Measurements from ENCODE around the gene TSPAN32. TPM values are rescaled to one million over a fixed set of nuclear protein-coding genes. Genes with fewer than 3 reads are reported as not detected.
"Not testable (repeated sequence)": the region's sequence is repeated elsewhere in the genome, so short reads cannot be mapped to it uniquely, and the experiment has no call there.

TSPAN32 gene
- total RNA-seq, 3 donors from 2014 or later (not counting 1 experiment from before 2014, with no cell fraction given): 268 to 327 (median 299) TPM

DNA sequence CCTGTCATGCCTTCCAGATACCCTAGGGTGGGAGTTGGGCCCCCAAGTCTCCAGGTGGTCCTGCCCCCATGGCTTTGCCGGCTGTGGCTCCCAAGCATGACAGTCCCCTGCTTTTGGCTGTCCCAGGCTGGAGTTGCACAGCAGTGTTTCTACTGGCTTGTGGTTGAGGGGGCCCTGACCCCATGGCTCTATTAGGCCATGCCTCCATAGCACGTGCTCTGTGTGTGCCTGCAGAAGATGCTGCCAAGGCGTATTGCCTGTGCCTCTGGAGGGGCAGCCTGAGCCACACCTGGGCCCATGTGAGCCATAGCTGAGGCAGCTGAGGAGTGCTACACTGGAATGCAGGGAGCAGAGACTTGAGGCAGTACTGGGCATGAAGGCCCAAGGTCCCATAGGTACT lies 49.9 kb downstream of the TSPAN32 start:
- Mint-ChIP-seq H3K36me3 (no peaks in the 10 kb centered on the region), H3K4me1 (no peaks in the 10 kb centered on the region), H3K27ac (no peak overlapping the region), H3K27me3 (ENCODE audit: low read depth in 2 of 2) (peaks cover 0 to 2% of the 10 kb centered on the region in 2 donors), H3K9me3 (no peaks in the 10 kb centered on the region), H3K4me3 (no peak overlapping the region)
- DNase-seq (no peak), ATAC-seq (no peak)
- Histone ChIP-seq H3K27ac (ENCODE audit: low read length) (no peak overlapping the region), H3K27me3 (ENCODE audit: control insufficient read depth, insufficient read depth, low read length) (no peaks in the 10 kb centered on the region), H3K9me3 (ENCODE audit: control insufficient read depth, insufficient read depth, low read length) (peaks cover 9% of the 10 kb centered on the region), H3K36me3 (ENCODE audit: control insufficient read depth, insufficient read depth, low read length) (no peaks in the 10 kb centered on the region), H3K4me1 (ENCODE audit: control insufficient read depth, insufficient read depth, low read length) (no peaks in the 10 kb centered on the region), H3K4me3 (ENCODE audit: low read length) (no peak overlapping the region)
- TF ChIP-seq, protein P1, sequence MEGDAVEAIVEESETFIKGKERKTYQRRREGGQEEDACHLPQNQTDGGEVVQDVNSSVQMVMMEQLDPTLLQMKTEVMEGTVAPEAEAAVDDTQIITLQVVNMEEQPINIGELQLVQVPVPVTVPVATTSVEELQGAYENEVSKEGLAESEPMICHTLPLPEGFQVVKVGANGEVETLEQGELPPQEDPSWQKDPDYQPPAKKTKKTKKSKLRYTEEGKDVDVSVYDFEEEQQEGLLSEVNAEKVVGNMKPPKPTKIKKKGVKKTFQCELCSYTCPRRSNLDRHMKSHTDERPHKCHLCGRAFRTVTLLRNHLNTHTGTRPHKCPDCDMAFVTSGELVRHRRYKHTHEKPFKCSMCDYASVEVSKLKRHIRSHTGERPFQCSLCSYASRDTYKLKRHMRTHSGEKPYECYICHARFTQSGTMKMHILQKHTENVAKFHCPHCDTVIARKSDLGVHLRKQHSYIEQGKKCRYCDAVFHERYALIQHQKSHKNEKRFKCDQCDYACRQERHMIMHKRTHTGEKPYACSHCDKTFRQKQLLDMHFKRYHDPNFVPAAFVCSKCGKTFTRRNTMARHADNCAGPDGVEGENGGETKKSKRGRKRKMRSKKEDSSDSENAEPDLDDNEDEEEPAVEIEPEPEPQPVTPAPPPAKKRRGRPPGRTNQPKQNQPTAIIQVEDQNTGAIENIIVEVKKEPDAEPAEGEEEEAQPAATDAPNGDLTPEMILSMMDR (IDR thresholded peaks at IDR 0.05): no peak
- WGBS (ENCODE audit: insufficient coverage): 76% methylated on average over 3 of the region's 3 CpGs
- intact Hi-C loops (cut with micrococcal nuclease): no loop called here

DNA sequence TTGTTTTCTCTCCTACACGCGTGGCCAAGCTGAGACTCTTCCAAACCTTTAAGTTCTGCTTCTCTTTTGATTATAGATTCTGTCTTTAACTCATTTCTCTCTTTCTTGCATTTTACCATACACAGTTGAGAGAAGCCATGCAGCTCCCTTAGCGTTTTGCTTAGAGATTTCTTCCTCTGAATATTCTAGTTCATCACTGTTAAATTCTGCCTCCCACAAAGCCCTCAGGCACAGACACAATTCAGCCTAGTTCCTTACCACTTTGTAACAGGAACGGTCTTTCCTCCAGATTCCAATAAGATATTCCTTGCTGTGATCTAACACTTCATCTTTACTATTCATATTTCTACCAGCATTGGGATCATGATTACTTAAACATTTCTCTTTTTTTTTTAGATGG lies 50.6 kb downstream of the TSPAN32 start:
- 95% methylated on average over 4 of the region's 4 CpGs for WGBS (ENCODE audit: insufficient coverage)
- H3K4me3 Mint-ChIP-seq: no peak overlapping the region
- H3K36me3 ChIP-seq (ENCODE audit: control insufficient read depth, insufficient read depth, low read length): no peaks in the 10 kb centered on the region
- H3K4me1 ChIP-seq (ENCODE audit: control insufficient read depth, insufficient read depth, low read length): no peaks in the 10 kb centered on the region
- H3K27me3 Mint-ChIP-seq (ENCODE audit: low read depth in 2 of 2): peaks cover 0 to 2% of the 10 kb centered on the region in 2 donors
- TF ChIP-seq, protein P1 (IDR thresholded peaks at IDR 0.05): no peak
- ATAC-seq: no peak
- peaks cover 9% of the 10 kb centered on the region for H3K9me3 ChIP-seq (ENCODE audit: control insufficient read depth, insufficient read depth, low read length)
- H3K9me3 Mint-ChIP-seq: no peaks in the 10 kb centered on the region
- no peaks in the 10 kb centered on the region for H3K4me1 Mint-ChIP-seq
- H3K36me3 Mint-ChIP-seq: no peaks in the 10 kb centered on the region
- H3K4me3 ChIP-seq (ENCODE audit: low read length): no peak overlapping the region
- no peak overlapping the region for H3K27ac ChIP-seq (ENCODE audit: low read length)
- no peak overlapping the region for H3K27ac Mint-ChIP-seq
- no peaks in the 10 kb centered on the region for H3K27me3 ChIP-seq (ENCODE audit: control insufficient read depth, insufficient read depth, low read length)
- DNase-seq: no peak
- intact Hi-C loops (cut with micrococcal nuclease): no loop called here

DNA sequence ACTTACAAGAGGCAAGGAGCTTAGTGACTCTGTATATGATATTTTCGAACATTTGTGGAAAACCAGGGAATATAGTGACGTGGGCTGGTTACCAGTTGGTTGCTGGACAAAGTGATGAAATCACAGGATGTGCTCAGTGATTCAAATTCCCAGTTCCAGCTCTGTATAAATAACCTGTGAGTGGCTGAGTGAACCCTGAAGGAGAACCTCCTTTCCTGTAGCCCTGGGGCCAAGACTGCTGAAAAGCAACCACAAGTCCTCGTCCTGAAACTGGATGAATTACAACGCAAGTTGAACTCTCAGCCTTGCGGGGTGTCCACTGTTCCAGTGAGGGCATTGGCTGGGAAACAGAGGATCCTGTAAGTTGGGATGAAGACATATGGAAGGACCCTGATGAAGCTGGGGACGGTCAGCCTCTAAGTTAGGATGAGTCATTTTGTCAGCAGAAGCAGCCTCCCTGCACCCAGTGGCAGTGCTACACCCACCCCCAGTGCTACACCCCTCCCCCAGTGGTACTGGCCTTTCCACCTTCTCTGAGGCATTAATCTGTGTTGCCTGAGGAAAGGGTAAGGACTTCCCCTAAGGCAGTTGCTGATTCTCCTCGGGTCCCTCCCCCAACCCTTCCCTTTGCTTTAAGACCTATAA lies 53.3 kb downstream of the TSPAN32 start:
- Mint-ChIP-seq H3K9me3 (no peaks in the 10 kb centered on the region), H3K4me1 (no peaks in the 10 kb centered on the region), H3K27me3 (ENCODE audit: low read depth in 2 of 2) (peaks cover 0 to 2% of the 10 kb centered on the region in 2 donors), H3K36me3 (no peaks in the 10 kb centered on the region), H3K4me3 (no peak overlapping the region), H3K27ac (no peak overlapping the region)
- TF ChIP-seq, protein P1 (IDR thresholded peaks at IDR 0.05): no peak
- H3K9me3 ChIP-seq (ENCODE audit: control insufficient read depth, insufficient read depth, low read length): no peaks in the 10 kb centered on the region
- H3K27ac ChIP-seq (ENCODE audit: low read length): no peak overlapping the region
- no peak overlapping the region for H3K4me3 ChIP-seq (ENCODE audit: low read length)
- no peak for ATAC-seq
- 82% methylated on average over 7 of the region's 7 CpGs for WGBS (ENCODE audit: insufficient coverage)
- DNase-seq: no peak
- H3K27me3 ChIP-seq (ENCODE audit: control insufficient read depth, insufficient read depth, low read length): no peaks in the 10 kb centered on the region
- H3K4me1 ChIP-seq (ENCODE audit: control insufficient read depth, insufficient read depth, low read length): no peaks in the 10 kb centered on the region
- intact Hi-C loops (cut with micrococcal nuclease): no loop called here
- no peaks in the 10 kb centered on the region for H3K36me3 ChIP-seq (ENCODE audit: control insufficient read depth, insufficient read depth, low read length)

DNA sequence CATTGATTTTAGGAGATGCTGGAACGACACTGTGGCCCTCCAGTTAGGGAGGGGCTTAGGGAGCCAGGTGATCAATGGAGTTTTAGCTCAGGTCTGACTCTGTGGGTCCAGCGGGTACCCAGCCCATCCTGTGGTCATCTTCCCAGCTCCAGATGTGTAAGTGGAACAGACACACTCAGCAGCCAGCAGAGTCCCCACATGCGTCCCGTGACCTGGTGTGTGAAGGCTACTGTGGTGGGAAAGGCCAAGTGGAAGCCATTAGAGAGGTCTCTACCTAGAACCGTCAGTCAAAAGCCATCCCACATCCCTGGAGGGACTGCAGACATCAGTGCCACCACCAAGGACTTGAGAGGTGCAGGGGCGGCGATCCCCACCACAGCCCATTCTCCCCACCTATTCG lies 55.4 kb downstream of the TSPAN32 start:
- Histone ChIP-seq H3K4me1 (ENCODE audit: control insufficient read depth, insufficient read depth, low read length) (no peaks in the 10 kb centered on the region), H3K27me3 (ENCODE audit: control insufficient read depth, insufficient read depth, low read length) (no peaks in the 10 kb centered on the region), H3K4me3 (ENCODE audit: low read length) (no peak overlapping the region), H3K27ac (ENCODE audit: low read length) (no peak overlapping the region), H3K9me3 (ENCODE audit: control insufficient read depth, insufficient read depth, low read length) (no peaks in the 10 kb centered on the region), H3K36me3 (ENCODE audit: control insufficient read depth, insufficient read depth, low read length) (no peaks in the 10 kb centered on the region)
- Mint-ChIP-seq H3K9me3 (no peaks in the 10 kb centered on the region), H3K27me3 (ENCODE audit: low read depth in 2 of 2) (peaks cover 0 to 2% of the 10 kb centered on the region in 2 donors), H3K4me1 (no peaks in the 10 kb centered on the region), H3K27ac (no peak overlapping the region), H3K4me3 (no peak overlapping the region), H3K36me3 (no peaks in the 10 kb centered on the region)
- DNase-seq (no peak), ATAC-seq (no peak)
- intact Hi-C loops (cut with micrococcal nuclease): no loop called here
- TF ChIP-seq, protein P1 (IDR thresholded peaks at IDR 0.05): no peak
- 94% methylated on average over 7 of the region's 8 CpGs for WGBS (ENCODE audit: insufficient coverage)

DNA sequence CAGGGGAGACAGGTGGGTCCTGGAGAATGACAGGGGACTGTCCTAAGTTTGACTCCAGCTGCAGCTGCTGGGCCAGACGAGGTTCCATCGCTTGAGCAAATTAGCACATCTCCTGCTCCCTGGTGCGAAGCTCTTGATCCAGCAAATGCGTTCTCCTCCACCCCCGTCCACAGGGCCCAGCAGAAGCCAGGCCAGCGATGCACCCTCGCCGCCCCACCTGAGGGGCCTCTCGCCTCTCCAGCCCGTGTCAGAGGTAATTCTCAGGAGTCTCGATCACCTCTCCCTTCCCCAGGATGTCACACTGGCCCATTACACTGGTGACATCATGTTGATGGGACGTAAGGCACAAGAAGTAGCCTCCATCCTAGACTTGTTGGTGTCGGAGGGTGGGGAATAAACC lies 55.8 kb downstream of the TSPAN32 start:
- H3K4me3 Mint-ChIP-seq; H3K27ac ChIP-seq (ENCODE audit: low read length); H3K9me3 ChIP-seq (ENCODE audit: control insufficient read depth, insufficient read depth, low read length); H3K4me3 ChIP-seq (ENCODE audit: low read length); DNase-seq; H3K27me3 Mint-ChIP-seq (ENCODE audit: low read depth in 2 of 2); ATAC-seq; H3K36me3 ChIP-seq (ENCODE audit: control insufficient read depth, insufficient read depth, low read length); H3K4me1 Mint-ChIP-seq; H3K27ac Mint-ChIP-seq; H3K9me3 Mint-ChIP-seq; H3K4me1 ChIP-seq (ENCODE audit: control insufficient read depth, insufficient read depth, low read length); H3K36me3 Mint-ChIP-seq; H3K27me3 ChIP-seq (ENCODE audit: control insufficient read depth, insufficient read depth, low read length); intact Hi-C loops (cut with micrococcal nuclease): not testable (repeated sequence)
- 92% methylated on average over 12 of the region's 13 CpGs for WGBS (ENCODE audit: insufficient coverage)
